Adipocyte (in vitro differentiated cells): ENCODE data around the gene PLEKHG3.

ENCODE experiments used
- DNase-seq: peaks from one replicate; pipeline ENCODE4 v3.0.0-alpha.2; 2015; ENCODE audit warnings: low read depth
- H3K27me3 ChIP-seq: replicated peaks from 2 replicates; pipeline ENCODE4 v1.7.0; 2013; ENCODE audit warnings: mild to moderate bottlenecking, low read length, moderate library complexity; ENCODE audit not compliant: control insufficient read depth, insufficient read depth
- H3K36me3 ChIP-seq: 2 replicates; pipeline ENCODE4 v1.7.0; 2013; ENCODE audit warnings: low read length, mild to moderate bottlenecking, moderate library complexity; ENCODE audit not compliant: control insufficient read depth, insufficient read depth, severe bottlenecking
- H3K4me1 ChIP-seq: 2 replicates; pipeline ENCODE4 v1.7.0; 2013; ENCODE audit warnings: mild to moderate bottlenecking, low read length, moderate library complexity; ENCODE audit not compliant: control insufficient read depth, insufficient read depth
- H3K4me3 ChIP-seq: 2 replicates; pipeline ENCODE4 v1.7.0; 2013; ENCODE audit warnings: mild to moderate bottlenecking, low read length, moderate library complexity
- H3K9ac ChIP-seq: 2 replicates; pipeline ENCODE4 v1.7.0; 2013; ENCODE audit warnings: mild to moderate bottlenecking, low read length, moderate library complexity
- H3K9me3 ChIP-seq: 2 replicates; pipeline ENCODE4 v1.7.0; 2013; ENCODE audit warnings: mild to moderate bottlenecking, low read length, moderate library complexity; ENCODE audit not compliant: control insufficient read depth

Gene PLEKHG3

DNA sequence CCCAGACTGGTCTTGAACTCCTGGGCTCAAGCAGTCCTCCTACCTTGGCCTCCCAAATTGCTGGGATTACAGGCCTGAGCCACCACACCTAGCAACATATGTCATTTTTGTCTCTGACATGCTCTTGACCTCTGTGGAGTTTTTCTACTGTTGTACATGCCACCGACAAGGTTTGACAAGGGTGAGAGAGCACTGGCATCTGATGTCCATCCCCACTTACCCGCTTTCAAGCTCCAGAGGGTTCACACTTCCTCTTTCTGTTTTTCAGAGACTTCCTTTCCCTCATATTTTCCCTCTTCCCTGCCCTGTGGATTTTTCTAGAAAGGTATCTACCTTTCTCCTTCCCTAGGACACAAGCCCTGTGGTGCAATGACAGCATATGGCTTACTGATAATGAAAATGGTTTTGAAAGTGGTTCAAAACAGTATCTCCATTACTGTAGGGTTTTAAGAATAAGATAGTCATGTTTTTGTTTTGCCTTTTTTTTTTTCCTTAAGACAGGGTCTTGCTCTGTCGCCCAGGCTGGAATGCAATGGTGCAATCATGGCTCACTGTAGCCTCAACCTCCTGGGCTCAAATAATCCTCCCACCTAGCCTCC is 27.7 kb upstream of the PLEKHG3 start:
- H3K9me3 ChIP-seq = no peaks in the 10 kb centered on the region
- peaks cover 9% of the 10 kb centered on the region for H3K27me3 ChIP-seq
- no peak for DNase-seq
- H3K9ac ChIP-seq = no peak overlapping the region
- no peaks in the 10 kb centered on the region for H3K36me3 ChIP-seq
- peaks cover 11% of the 10 kb centered on the region for H3K4me1 ChIP-seq
- H3K4me3 ChIP-seq = no peak overlapping the region

DNA sequence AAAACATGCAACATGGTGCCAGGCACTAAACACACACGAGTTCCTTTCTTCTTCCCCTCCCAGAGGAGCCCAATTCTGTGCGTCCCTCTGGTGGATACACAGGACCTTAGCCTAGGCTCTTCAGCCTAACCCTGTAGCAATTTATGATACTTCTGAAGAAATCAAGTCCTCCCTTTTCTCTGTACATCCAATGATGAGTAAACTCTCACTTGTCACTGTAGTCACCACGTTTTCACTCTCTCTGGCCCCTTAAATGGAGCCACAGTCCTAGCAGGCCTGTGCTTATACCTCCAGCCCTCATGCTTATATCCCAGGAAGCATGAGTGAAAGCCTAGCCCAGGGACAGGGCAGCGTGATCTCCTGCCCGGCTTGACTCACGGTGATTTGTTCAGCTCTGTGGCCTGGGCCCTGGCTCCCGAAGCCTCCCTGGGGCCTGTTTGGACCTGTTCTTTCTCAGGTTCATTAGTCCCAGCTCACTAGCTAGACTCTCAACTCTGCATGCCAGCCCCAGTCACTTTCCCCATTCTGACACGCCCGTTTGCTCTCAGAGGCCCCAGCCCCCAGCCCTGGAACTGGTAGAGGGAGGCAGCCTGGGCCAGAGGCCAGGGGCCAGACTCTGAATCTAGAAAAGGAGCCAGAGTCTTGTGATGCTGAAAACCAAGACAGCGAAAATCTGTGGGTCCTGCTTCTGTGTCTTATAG is 24.1 kb upstream of the PLEKHG3 start:
- H3K4me1 ChIP-seq = peaks cover 22% of the 10 kb centered on the region
- peak; percentile 14 for DNase-seq
- H3K36me3 ChIP-seq = no peaks in the 10 kb centered on the region
- peak overlapping the region; percentile 39 for H3K9ac ChIP-seq
- no peaks in the 10 kb centered on the region for H3K27me3 ChIP-seq
- no peak overlapping the region for H3K4me3 ChIP-seq
- no peaks in the 10 kb centered on the region for H3K9me3 ChIP-seq

DNA sequence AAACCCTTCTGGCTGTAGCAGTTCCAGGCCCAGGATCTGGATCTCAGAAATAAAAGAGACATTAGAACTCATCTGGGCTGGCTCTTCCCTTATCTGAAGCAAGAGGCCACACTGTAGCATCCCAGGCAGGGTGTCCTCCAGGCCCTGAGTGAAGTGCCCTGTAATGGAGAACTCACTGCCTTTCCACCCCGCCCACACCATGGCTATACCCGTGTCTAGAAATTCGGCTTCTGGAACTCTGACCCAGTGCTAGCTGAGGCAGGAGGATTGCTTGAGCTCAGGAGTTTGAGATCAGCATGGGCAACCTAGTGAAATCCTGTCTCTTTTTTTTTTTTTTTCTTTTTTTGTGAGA is 23.5 kb upstream of the PLEKHG3 start:
- no peaks in the 10 kb centered on the region for H3K36me3 ChIP-seq
- no peak for DNase-seq
- peak overlapping the region; percentile 39 for H3K9ac ChIP-seq
- H3K9me3 ChIP-seq = no peaks in the 10 kb centered on the region
- H3K4me3 ChIP-seq = no peak overlapping the region
- no peaks in the 10 kb centered on the region for H3K27me3 ChIP-seq
- H3K4me1 ChIP-seq = peaks cover 22% of the 10 kb centered on the region

DNA sequence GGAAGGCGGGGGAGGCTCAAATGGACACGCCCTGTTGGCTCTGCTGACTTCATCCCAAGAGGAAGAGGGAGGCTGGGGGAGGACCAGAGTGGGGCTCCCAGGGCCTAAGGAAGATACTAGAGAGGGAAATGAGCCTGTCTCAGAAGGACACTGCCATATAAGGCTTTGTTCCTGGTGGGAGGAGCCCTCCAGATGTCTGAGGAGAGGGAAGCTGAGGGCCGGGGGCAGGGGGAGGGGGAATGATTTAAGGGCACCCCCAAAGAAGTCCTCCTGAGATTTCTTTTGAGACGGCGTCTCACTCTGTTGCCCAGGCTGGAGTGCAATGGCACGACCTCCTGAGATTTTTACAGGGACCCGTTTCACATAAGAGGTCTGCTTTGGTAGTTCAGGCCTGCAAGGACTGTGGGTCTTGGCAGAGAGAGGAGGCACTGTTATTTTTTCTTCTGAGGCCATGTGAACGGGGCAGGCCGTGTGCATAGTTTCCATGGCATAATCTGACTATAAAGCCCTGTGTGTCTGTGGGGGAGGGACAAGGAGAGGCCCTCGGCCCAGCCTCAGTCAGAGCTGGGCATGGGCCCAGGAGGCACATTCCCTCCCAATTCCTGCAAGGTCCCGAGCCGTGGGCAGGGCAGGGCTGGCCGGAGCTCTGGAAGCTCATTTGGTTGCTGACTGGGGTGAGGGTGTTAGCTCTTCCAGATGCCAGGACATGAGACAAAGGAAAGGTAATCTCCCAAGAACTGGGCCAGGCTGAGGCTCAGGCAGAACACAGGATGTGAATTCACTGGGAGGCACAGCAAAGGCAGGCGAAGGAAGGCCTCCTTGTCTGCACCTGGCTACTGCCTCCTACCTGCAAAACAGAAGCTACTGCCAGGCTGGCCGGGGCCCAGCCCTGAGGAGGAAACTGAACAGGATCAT is 22.2 kb upstream of the PLEKHG3 start:
- H3K9ac ChIP-seq = peak overlapping the region; percentile 51
- peaks cover 22% of the 10 kb centered on the region for H3K4me1 ChIP-seq
- peak; percentile 88 for DNase-seq
- no peaks in the 10 kb centered on the region for H3K27me3 ChIP-seq
- H3K36me3 ChIP-seq = no peaks in the 10 kb centered on the region
- H3K9me3 ChIP-seq = no peaks in the 10 kb centered on the region
- H3K4me3 ChIP-seq = no peak overlapping the region

- no peaks in the 10 kb centered on the region for H3K36me3 ChIP-seq
- H3K9me3 ChIP-seq = no peaks in the 10 kb centered on the region
- no peaks in the 10 kb centered on the region for H3K27me3 ChIP-seq
- H3K4me3 ChIP-seq = no peak overlapping the region
- H3K9ac ChIP-seq = no peak overlapping the region
- peaks cover 22% of the 10 kb centered on the region for H3K4me1 ChIP-seq
- no peak for DNase-seq
These were observed 21.4 kb upstream of the PLEKHG3 start for GRCh38 chr14:64682843-64683242.

DNA sequence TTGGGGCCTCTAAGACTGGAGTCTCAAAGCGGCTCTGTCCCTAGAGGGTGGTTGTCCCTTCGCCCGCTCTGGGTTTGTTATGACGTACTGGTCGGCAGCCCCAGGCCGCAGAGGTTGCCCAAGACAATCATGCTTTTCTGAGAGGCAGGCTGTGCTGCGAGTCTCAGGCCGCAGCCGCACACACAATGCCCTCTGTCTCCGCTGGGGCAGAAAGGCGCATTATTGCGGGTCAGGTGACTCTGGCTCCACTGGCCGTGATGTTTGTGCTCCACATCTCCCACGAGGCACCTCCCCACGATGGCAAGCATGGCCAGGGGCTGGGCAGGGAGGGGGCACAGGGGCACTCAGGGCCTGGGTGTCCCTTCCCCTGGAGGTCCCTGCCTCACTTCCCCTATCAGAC is 21.0 kb upstream of the PLEKHG3 start:
- Histone ChIP-seq H3K9me3 (no peaks in the 10 kb centered on the region), H3K4me3 (no peak overlapping the region), H3K36me3 (no peaks in the 10 kb centered on the region), H3K9ac (no peak overlapping the region), H3K27me3 (no peaks in the 10 kb centered on the region), H3K4me1 (peaks cover 22% of the 10 kb centered on the region)
- DNase-seq = no peak

DNA sequence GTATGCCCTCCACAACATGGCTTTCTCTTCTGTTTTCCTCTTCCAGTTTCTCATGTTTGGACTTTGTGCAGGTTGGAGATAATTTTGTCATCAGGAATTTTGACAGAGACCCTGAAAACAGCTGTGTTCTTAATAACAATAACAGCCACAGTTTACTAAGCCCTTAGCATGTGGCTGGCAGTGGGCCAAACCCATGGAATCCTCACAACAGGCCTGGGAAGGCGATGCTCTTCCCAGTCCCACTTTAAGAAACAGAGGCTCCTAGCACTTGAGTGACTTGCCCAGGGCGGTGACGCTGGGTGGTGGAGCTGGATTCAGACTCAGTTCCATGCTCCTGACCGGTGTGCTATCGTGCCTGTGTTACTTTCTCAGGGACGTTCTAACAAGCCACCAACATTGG is 20.1 kb upstream of the PLEKHG3 start:
- Histone ChIP-seq H3K4me1 (peaks cover 22% of the 10 kb centered on the region), H3K9ac (no peak overlapping the region), H3K27me3 (no peaks in the 10 kb centered on the region), H3K9me3 (no peaks in the 10 kb centered on the region), H3K4me3 (no peak overlapping the region), H3K36me3 (no peaks in the 10 kb centered on the region)
- peak; percentile 50 for DNase-seq

GRCh38 chr14:64685371-64686281 is 18.6 kb upstream of the PLEKHG3 start:
- H3K9ac ChIP-seq = no peak overlapping the region

DNA sequence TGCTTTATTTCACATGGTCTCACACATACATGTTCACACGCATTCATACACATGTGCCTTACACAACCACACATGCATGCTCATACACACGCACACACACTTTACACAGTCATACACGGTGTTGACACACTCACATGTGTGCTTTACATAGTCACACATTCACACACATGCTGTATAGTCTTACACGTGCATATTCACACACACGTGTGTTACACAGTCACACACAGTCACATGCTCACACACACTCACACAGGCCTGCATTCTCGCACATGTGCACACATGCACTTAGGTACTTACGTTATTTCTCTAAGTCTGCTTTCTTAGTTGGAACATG is 18.0 kb upstream of the PLEKHG3 start:
- H3K4me3 ChIP-seq = no peak overlapping the region

More at GRCh38 chr14:64685371-64686281, 18.6 kb upstream of the PLEKHG3 start:
- Histone ChIP-seq H3K4me1 (peaks cover 14% of the 10 kb centered on the region), H3K36me3 (no peaks in the 10 kb centered on the region), H3K27me3 (no peaks in the 10 kb centered on the region), H3K9me3 (no peaks in the 10 kb centered on the region), H3K4me3 (no peak overlapping the region)
- no peak for DNase-seq

GRCh38 chr14:64688031-64688430 is 16.2 kb upstream of the PLEKHG3 start:
- DNase-seq = no peak
- Histone ChIP-seq H3K36me3 (no peaks in the 10 kb centered on the region), H3K27me3 (no peaks in the 10 kb centered on the region), H3K9me3 (no peaks in the 10 kb centered on the region), H3K4me1 (peaks cover 8% of the 10 kb centered on the region), H3K4me3 (no peak overlapping the region), H3K9ac (no peak overlapping the region)

More for the DNA sequence above, 18.0 kb upstream of the PLEKHG3 start:
- no peaks in the 10 kb centered on the region for H3K36me3 ChIP-seq
- H3K9ac ChIP-seq = no peak overlapping the region
- no peaks in the 10 kb centered on the region for H3K27me3 ChIP-seq
- no peak for DNase-seq
- peaks cover 13% of the 10 kb centered on the region for H3K4me1 ChIP-seq
- no peaks in the 10 kb centered on the region for H3K9me3 ChIP-seq
